Glomerular visceral epithelial cell (primary cell): ENCODE results near the gene NPPC.
"Not testable (repeated sequence)": the region's sequence is repeated elsewhere in the genome, so short reads cannot be mapped to it uniquely, and the experiment has no call there.

ENCODE experiments used
- DNase-seq: peaks from one replicate; pipeline ENCODE4 v3.0.0-alpha.2; 2016; ENCODE audit errors: extremely low spot score

Gene NPPC

GRCh38 chr2:231920366-231920765 lies 5.8 kb downstream of the NPPC start:
- no peak for DNase-seq

GRCh38 chr2:231919341-231920035 lies 6.7 kb downstream of the NPPC start:
- DNase-seq: no peak

GRCh38 chr2:231918501-231919330 lies 7.5 kb downstream of the NPPC start:
- no peak for DNase-seq

GRCh38 chr2:231917280-231918066 lies 8.7 kb downstream of the NPPC start:
- no peak for DNase-seq

- DNase-seq: no peak
These were observed 12.0 kb downstream of the NPPC start for GRCh38 chr2:231914077-231914690.

- no peak for DNase-seq
These were observed 14.8 kb downstream of the NPPC start for GRCh38 chr2:231911381-231911780.

GRCh38 chr2:231910771-231911170 lies 15.4 kb downstream of the NPPC start:
- no peak for DNase-seq

- DNase-seq: not testable (repeated sequence)
These were observed 16.0 kb downstream of the NPPC start for GRCh38 chr2:231910161-231910560.

GRCh38 chr2:231909631-231910030 lies 16.6 kb downstream of the NPPC start:
- DNase-seq: no peak

- no peak for DNase-seq
These were observed 17.6 kb downstream of the NPPC start for GRCh38 chr2:231908584-231908983.

GRCh38 chr2:231907765-231908164 lies 18.4 kb downstream of the NPPC start:
- DNase-seq: no peak

GRCh38 chr2:231905026-231905425 lies 21.2 kb downstream of the NPPC start:
- no peak for DNase-seq

GRCh38 chr2:231904161-231904611 lies 22.0 kb downstream of the NPPC start:
- no peak for DNase-seq

- DNase-seq: no peak
These were observed 23.6 kb downstream of the NPPC start for GRCh38 chr2:231902598-231902997.

- DNase-seq: no peak
These were observed 25.2 kb downstream of the NPPC start for GRCh38 chr2:231900972-231901371.

GRCh38 chr2:231900486-231900942 lies 25.7 kb downstream of the NPPC start:
- peak; percentile 82 for DNase-seq

GRCh38 chr2:231894566-231895380 lies 31.4 kb downstream of the NPPC start:
- no peak for DNase-seq

- DNase-seq: no peak
These were observed 34.7 kb downstream of the NPPC start for GRCh38 chr2:231891514-231891905.

GRCh38 chr2:231890896-231891513 lies 35.2 kb downstream of the NPPC start:
- no peak for DNase-seq

GRCh38 chr2:231887756-231888155 lies 38.4 kb downstream of the NPPC start:
- no peak for DNase-seq
